HG02610 (cell line): Measurements from ENCODE around the gene SP8.

ENCODE experiments used
- ATAC-seq: cut with Tn5 transposase; IDR thresholded peaks from one replicate; pipeline ENCODE4 v1.9.1; 2021; ENCODE audit warnings: mild to moderate bottlenecking, moderate library complexity; ENCODE audit not compliant: unreplicated experiment

The SP8 gene

DNA sequence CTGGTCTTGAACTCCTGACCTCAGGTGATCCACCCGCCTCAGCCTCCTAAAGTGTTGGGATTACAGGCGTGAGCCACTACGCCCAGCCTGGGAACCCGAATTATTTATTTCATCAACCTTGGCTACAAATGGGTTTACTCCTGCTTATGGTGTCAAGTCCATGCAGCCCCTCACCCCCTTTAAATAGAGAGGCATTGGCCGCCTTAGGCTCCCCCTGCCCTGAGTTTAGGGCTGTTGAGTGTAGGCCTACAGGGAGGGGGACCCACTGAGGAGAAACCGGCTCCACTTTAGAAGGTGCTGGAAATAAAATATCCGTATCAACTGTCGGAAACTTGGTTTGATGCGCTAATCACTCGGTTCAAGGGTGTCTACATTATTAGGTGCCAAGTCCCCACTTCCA, 8.7 kb upstream of the SP8 start:
- no peak for ATAC-seq

GRCh38 chr7:20794676-20795075, 8.0 kb upstream of the SP8 start:
- no peak for ATAC-seq

DNA sequence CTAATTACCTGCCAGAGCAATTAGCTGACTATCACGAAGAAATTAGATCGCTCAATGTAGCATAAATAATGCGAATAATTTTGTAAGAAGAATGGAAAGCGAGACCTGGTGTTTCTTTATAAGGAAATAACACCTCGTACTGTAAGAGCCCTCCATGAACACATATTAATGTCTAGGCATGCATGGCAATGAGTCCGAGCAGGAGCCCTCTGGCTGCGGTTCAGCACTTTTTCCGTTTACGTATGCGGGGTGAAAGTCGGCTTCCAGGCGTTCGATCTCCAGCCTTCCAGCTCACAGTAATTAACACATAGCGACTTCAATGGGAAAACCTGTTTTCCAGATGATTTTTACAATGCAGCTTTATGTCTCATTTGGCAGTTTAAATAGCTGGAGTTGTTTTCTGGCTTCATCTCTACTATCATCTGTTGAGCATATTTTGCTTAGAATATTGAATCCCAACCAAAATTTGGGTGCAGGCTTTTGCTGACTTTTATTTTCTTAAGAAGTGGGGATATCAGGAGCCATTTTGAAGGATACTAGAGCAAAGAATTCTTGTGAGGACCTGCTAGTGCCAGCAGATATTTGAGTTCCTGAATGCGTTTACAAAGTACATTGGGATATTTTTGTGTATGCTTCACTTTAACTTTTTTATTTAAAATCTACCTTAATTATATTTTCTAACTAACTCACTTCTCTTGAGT, 7.2 kb upstream of the SP8 start:
- ATAC-seq = no peak

DNA sequence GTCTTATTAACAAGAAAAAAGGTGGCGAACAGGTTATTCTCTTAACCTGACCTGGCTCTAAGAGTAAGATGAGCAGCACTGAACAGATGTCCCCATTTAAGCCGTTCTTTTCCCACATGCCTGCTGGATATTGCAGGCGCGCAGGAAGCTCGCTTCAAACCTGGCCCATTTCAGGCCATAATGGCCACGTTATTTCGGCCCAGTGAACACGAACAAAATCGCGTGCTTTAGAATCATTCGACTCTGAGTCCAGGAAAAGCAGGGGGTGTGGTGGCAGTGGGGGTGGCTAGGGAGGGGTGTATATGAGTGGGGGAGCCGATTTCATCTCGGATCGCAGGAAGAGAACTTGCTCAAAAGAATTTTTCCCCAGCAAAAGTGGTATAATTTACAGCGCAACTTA, 6.6 kb upstream of the SP8 start:
- no peak for ATAC-seq

GRCh38 chr7:20791538-20792434, 5.1 kb upstream of the SP8 start:
- ATAC-seq = no peak

DNA sequence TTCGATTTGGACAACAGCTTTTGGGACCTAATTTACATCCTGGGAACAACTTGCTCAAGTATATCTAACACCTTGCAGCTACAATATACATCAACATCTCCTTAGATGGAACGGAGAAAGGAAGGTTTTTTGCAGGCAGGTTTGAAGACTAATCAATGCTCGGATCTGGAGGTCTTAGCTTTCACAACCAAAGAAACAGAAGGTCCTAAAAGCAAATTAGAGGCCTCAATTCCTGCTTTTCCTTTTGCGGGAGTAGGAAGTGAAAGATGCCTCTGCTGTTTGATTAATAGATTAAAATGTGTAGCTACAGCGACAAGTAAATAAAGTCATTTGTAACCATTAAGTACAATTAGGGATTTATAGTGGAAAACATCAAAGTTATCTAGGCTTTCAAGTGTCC, 3.7 kb upstream of the SP8 start:
- no peak for ATAC-seq

GRCh38 chr7:20788420-20788990, 1.8 kb upstream of the SP8 start:
- ATAC-seq = no peak

DNA sequence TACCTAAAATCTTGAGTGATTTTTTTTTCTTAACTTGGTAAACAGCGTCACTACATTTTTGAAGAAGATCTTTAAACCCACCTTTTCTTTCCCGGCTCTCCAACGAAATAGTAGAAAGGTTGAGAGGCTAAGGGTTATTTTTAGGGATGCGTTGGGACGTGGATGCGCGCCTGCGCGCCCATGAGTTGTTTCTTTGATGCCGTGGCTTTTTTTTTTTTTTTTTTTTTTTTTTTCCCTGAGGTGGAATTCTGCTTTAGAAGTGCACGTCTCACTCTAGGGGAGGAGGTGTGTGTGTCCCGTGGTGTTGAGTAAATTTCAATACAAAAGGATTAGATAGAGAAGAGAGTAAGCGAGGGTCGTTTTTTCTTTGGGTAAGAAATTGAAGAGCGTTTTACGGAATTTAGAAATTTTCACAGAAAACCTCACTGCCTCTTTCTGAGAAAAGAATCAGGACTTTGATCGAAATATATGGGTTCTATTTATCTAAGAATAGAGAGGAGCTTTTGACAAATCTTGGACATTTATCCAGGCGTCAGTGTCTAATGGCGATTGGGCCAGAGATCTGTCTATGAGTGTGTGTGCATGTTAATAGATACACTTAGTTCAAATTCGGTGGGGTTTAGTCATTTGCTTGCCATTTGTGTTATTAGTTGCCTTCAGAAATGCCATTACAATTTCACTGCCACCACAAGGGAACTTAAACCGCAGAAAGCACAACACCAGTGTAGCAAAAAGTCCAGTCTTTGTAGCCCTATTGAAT, 1.2 kb upstream of the SP8 start:
- ATAC-seq = no peak

DNA sequence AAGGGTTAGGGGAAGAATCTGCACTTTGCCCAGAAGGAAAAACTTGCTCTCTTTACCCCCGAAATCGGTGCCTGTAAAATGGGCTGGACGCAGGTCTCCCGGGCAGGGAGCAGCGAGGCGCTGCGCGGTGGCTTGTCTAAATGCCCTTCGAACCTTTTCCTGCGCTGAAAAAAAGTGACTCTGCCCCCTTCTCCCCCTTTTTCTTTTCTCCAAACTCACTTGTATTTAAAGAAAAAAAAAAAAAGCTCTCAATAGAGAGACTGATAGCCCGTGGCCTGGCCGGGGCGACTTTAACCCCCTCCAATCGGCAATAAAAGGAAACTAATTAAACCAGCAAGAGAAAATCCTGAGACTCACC, 286 bp downstream of the SP8 start:
- ATAC-seq = no peak

DNA sequence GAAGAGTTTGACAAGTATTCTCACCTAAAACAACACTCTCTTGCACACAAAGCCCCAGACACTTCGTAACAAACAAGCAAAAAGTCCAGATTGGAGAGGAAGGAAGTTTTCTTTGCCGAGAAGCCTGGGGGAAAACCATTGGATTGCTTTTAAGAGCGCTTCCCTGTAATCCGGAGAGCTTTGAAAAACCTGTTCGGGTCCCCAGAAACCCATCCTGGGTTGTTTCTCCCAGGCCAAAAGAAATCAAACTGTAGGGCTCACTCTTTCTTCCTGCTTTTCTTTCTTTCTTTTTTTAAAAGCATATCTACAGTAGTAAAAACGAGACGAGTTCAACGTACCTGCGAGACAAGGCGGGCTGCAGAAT, 655 bp downstream of the SP8 start:
- ATAC-seq = no peak

GRCh38 chr7:20785157-20786048, 1.3 kb downstream of the SP8 start:
- no peak for ATAC-seq

GRCh38 chr7:20784388-20785156, 2.1 kb downstream of the SP8 start:
- no peak for ATAC-seq

GRCh38 chr7:20783700-20784387, 2.8 kb downstream of the SP8 start:
- ATAC-seq = peak; percentile 35

DNA sequence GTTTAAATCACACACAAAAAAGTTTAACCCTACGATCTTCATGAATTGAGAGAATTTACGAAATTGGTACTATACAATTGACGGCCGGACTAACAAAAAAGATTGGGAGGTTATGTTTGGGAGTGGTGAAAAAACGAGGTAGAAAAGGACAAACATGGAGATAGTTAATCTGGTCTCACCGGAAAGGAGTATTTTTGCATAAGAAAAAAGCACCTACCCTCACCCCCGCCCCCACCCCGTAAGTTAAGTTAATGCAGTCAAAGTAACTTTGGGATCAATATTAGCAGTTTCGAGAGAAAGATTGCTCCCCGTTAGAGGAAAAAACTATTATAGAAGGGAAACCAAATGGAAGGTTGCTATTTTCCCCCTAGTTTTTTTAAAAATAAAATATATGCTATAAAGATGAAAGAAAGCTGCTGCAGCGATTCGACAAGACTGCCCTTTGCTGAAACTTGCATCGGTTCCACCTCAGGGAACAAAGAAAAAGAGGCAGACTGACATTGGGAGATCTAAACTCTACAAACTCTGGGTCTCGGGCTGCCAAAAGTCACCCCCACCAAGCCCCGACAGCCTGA, 3.5 kb downstream of the SP8 start:
- ATAC-seq = no peak

- no peak for ATAC-seq
Observed at GRCh38 chr7:20779041-20779440, 7.6 kb downstream of the SP8 start.

- ATAC-seq = peak; percentile 77
Observed at GRCh38 chr7:20778063-20778721, 8.5 kb downstream of the SP8 start.

DNA sequence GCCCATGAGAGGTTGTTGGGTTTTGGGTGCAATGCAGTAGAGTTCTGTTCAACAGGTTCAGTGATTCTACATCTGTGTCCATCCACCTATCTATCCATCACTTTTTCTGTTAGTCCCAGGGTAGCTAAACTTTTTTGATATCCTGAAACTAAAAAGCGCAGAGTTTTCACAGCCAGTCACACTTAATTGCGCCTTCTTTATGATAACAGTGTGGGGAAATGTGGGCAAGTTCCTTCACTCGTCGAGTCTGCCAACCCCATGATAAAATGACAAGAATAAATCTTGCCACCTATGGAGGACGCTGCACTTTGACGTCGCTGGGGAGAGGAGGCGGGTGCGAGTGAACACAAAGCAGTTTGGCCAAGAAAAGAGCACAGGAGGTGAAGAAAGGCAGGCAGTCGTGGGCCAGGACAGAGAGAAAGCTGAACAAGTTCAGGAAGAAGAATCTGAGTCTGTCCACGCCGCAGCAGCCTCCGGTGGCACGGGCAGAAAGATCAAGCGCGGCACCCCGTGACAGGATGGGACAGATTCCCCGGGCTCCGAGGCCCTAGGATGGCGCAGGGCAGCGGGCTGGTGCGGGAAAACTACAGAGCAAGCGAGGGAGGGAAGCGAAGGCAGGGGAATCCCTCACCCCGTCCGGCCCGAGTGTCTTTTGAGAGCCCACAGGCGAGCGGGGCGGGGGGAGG, 9.2 kb downstream of the SP8 start:
- peak; percentile 26 for ATAC-seq

GRCh38 chr7:20776942-20777341, 9.7 kb downstream of the SP8 start:
- no peak for ATAC-seq
